ENCODE results near the gene ORC2.

- TF ChIP-seq CTCF (IDR thresholded peaks at IDR 0.05): no peak
- no peak for TF ChIP-seq CBFB (CRISPR knock-in tag; IDR thresholded peaks at IDR 0.05; ENCODE audit: low read depth)
- no peak for TF ChIP-seq ZNF671 (CRISPR knock-in tag; IDR thresholded peaks at IDR 0.05)
- TF ChIP-seq JUN (CRISPR knock-in tag; IDR thresholded peaks at IDR 0.05): no peak
- no peak for TF ChIP-seq IRF1 (CRISPR knock-in tag; IDR thresholded peaks at IDR 0.05)
Observed at GRCh38 chr2:200976710-200977109, 13.2 kb upstream of the ORC2 start.

Measured in WTC11 (cell line).